HEK293 (cell line): Measurements from ENCODE around the gene PDE4B.

Experiments
- CTCF ChIA-PET: fragments of 350-600 bp; formaldehyde crosslinking; extraction: SDS; loops from one replicate; lab custom pipeline; 2021; ENCODE audit warnings: antibody characterized with exemption; lab: Yijun Ruan, JAX
- POLR2A ChIA-PET: fragments of 300-600 bp; formaldehyde crosslinking; extraction: SDS; loops from one replicate; lab custom pipeline; 2020; ENCODE audit warnings: antibody characterized with exemption, inconsistent platforms; lab: Yijun Ruan, JAX
- H3K27ac ChIP-seq: fragments of 200-500 bp; sonication (Bioruptor generic); 2 replicates; pipeline ENCODE4 v1.5.1; 2014; ENCODE audit warnings: low read depth, low read length, control low read depth, inconsistent platforms; ENCODE audit errors: extremely low read depth
- H3K36me3 ChIP-seq, 2 experiments: fragments of 200-500 bp in 1 of 2; sonication (Bioruptor generic) in 1 of 2; 1 replicate in 1 of 2; 2 replicates in 1 of 2; pipeline ENCODE4 v1.5.1; 2014 to 2017; ENCODE audit warnings: inconsistent platforms in 2 of 2, low read length in 2 of 2; ENCODE audit not compliant: control insufficient read depth in 2 of 2, insufficient read depth in 1 of 2
- H3K4me1 ChIP-seq: fragments of 200-500 bp; sonication (Bioruptor generic); 2 replicates; pipeline ENCODE4 v1.5.1; 2014; ENCODE audit warnings: mild to moderate bottlenecking, low read length, inconsistent platforms; ENCODE audit not compliant: control insufficient read depth, insufficient read depth
- H3K4me3 ChIP-seq: 2 replicates; pipeline ENCODE4 v1.5.1; 2011; ENCODE audit warnings: low read depth, mild to moderate bottlenecking, control low read depth, low read length, moderate library complexity
- H3K9me3 ChIP-seq: fragments of 200-500 bp; sonication (Bioruptor generic); 2 replicates; pipeline ENCODE4 v1.5.1; 2014; ENCODE audit warnings: low read depth, low read length, inconsistent platforms; ENCODE audit not compliant: control insufficient read depth, insufficient read depth
- ATF2 ChIP-seq: fragments of 450-650 bp; formaldehyde crosslinking; IDR thresholded peaks from 2 replicates; pipeline ENCODE4 v1.5.1; 2016; ENCODE audit warnings: missing biosample characterization, missing genetic modification characterization, low read depth
- GLI2 ChIP-seq: fragments of 450-650 bp; formaldehyde crosslinking; IDR thresholded peaks from 2 replicates; pipeline ENCODE4; 2017; ENCODE audit warnings: missing biosample characterization, missing genetic modification characterization, low read depth, borderline replicate concordance
- KLF8 ChIP-seq: fragments of 450-650 bp; formaldehyde crosslinking; IDR thresholded peaks from 2 replicates; pipeline ENCODE4 v1.5.1; 2016; ENCODE audit warnings: missing biosample characterization, missing genetic modification characterization
- MEIS1 ChIP-seq: sonication (generic); formaldehyde crosslinking; IDR thresholded peaks from 2 replicates; pipeline ENCODE4 v1.8.1; 2022; ENCODE audit warnings: missing genetic modification reagents, mild to moderate bottlenecking, borderline replicate concordance
- PATZ1 ChIP-seq: fragments of 450-650 bp; formaldehyde crosslinking; IDR thresholded peaks from 2 replicates; pipeline ENCODE4 v1.5.1; 2016; ENCODE audit warnings: missing biosample characterization, missing genetic modification characterization
- SCRT2 ChIP-seq: fragments of 450-650 bp; formaldehyde crosslinking; IDR thresholded peaks from 2 replicates; pipeline ENCODE4 v1.5.1; 2016; ENCODE audit warnings: missing biosample characterization, missing genetic modification characterization
- SETDB1 ChIP-seq: IDR thresholded peaks from one replicate; pipeline ENCODE4 v1.6.1; 2017; ENCODE audit warnings: mild to moderate bottlenecking, low read length, moderate library complexity, mixed read lengths; ENCODE audit not compliant: insufficient read length
- ZBTB49 ChIP-seq: fragments of 450-650 bp; formaldehyde crosslinking; IDR thresholded peaks from 2 replicates; pipeline ENCODE4 v1.5.1; 2016; ENCODE audit warnings: missing biosample characterization, missing genetic modification characterization, low read depth
- ZFP37 ChIP-seq: fragments of 450-650 bp; formaldehyde crosslinking; IDR thresholded peaks from 2 replicates; pipeline ENCODE4 v1.5.1; 2016; ENCODE audit warnings: missing biosample characterization, missing genetic modification characterization
- ZIC2 ChIP-seq: fragments of 450-650 bp; formaldehyde crosslinking; IDR thresholded peaks from 2 replicates; pipeline ENCODE4 v1.5.1; 2016; ENCODE audit warnings: missing biosample characterization, missing genetic modification characterization
- ZNF155 ChIP-seq: fragments of 450-650 bp; formaldehyde crosslinking; IDR thresholded peaks from 2 replicates; pipeline ENCODE4 v1.5.1; 2016; ENCODE audit warnings: missing biosample characterization, missing genetic modification characterization
- ZNF157 ChIP-seq: fragments of 450-650 bp; formaldehyde crosslinking; IDR thresholded peaks from 2 replicates; pipeline ENCODE4 v1.5.1; 2016; ENCODE audit warnings: missing biosample characterization, missing genetic modification characterization
- ZNF16 ChIP-seq: fragments of 450-650 bp; formaldehyde crosslinking; IDR thresholded peaks from 2 replicates; pipeline ENCODE4 v1.5.1; 2016; ENCODE audit warnings: low read depth, missing biosample characterization, missing genetic modification characterization
- ZNF202 ChIP-seq: fragments of 450-650 bp; formaldehyde crosslinking; IDR thresholded peaks from 2 replicates; pipeline ENCODE4 v1.5.1; 2016; ENCODE audit warnings: missing biosample characterization, missing genetic modification characterization, borderline replicate concordance
- ZNF362 ChIP-seq: fragments of 450-650 bp; formaldehyde crosslinking; IDR thresholded peaks from 2 replicates; pipeline ENCODE4 v1.5.1; 2016; ENCODE audit warnings: missing biosample characterization, missing genetic modification characterization
- ZNF37A ChIP-seq: fragments of 450-650 bp; IDR thresholded peaks from 2 replicates; pipeline ENCODE4 v1.5.1; 2018; ENCODE audit warnings: missing biosample characterization, missing genetic modification characterization
- ZNF433 ChIP-seq: fragments of 450-650 bp; formaldehyde crosslinking; IDR thresholded peaks from 2 replicates; pipeline ENCODE4 v1.5.1; 2016; ENCODE audit warnings: missing biosample characterization, missing genetic modification characterization, low read depth
- ZNF48 ChIP-seq: fragments of 450-650 bp; formaldehyde crosslinking; IDR thresholded peaks from 2 replicates; pipeline ENCODE4 v1.5.1; 2016; ENCODE audit warnings: missing biosample characterization, missing genetic modification characterization
- ZNF544 ChIP-seq: fragments of 450-650 bp; formaldehyde crosslinking; IDR thresholded peaks from 2 replicates; pipeline ENCODE4 v1.5.0; 2017; ENCODE audit warnings: missing biosample characterization, missing genetic modification characterization
- ZNF555 ChIP-seq: fragments of 450-650 bp; formaldehyde crosslinking; conservative IDR thresholded peaks from 2 replicates; pipeline ENCODE4 v1.5.1; 2017; ENCODE audit warnings: missing biosample characterization, mild to moderate bottlenecking, missing genetic modification characterization, inconsistent platforms
- ZNF623 ChIP-seq: fragments of 450-650 bp; formaldehyde crosslinking; IDR thresholded peaks from 2 replicates; pipeline ENCODE4 v1.5.1; 2016; ENCODE audit warnings: missing biosample characterization, missing genetic modification characterization
- ZNF660 ChIP-seq: fragments of 450-650 bp; IDR thresholded peaks from 2 replicates; pipeline ENCODE4 v1.5.1; 2018; ENCODE audit warnings: missing biosample characterization, mild to moderate bottlenecking, missing genetic modification characterization
- ZNF701 ChIP-seq: fragments of 450-650 bp; formaldehyde crosslinking; IDR thresholded peaks from 2 replicates; pipeline ENCODE4 v1.5.1; 2016; ENCODE audit warnings: missing biosample characterization, missing genetic modification characterization
- ZNF76 ChIP-seq: fragments of 450-650 bp; formaldehyde crosslinking; IDR thresholded peaks from 2 replicates; pipeline ENCODE4; 2016; ENCODE audit warnings: low read depth, missing biosample characterization, missing genetic modification characterization, borderline replicate concordance
- ZSCAN18 ChIP-seq: fragments of 450-650 bp; formaldehyde crosslinking; IDR thresholded peaks from 2 replicates; pipeline ENCODE4 v1.5.1; 2016; ENCODE audit warnings: missing biosample characterization, missing genetic modification characterization
- ZSCAN23 ChIP-seq: fragments of 450-650 bp; formaldehyde crosslinking; IDR thresholded peaks from 2 replicates; pipeline ENCODE4 v1.5.1; 2016; ENCODE audit warnings: missing biosample characterization, missing genetic modification characterization

The PDE4B gene

GRCh38 chr1:66112744-66113400 is 320.2 kb downstream of the PDE4B start:
- no peaks in the 10 kb centered on the region; the same call in 1 of the 2 replicates for H3K9me3 ChIP-seq
- no peaks in the 10 kb centered on the region for H3K4me1 ChIP-seq
- CTCF ChIA-PET, result interaction anchor here (0.7 to 2.0 kb wide), 3 partner anchors 116 to 129 kb away, joined by 3 to 8 read pairs (median 6); no protein-coding TSS in a partner anchor
- no peaks in the 10 kb centered on the region for H3K36me3 ChIP-seq
- H3K4me3 ChIP-seq, result no peak overlapping the region
- no peak overlapping the region for H3K27ac ChIP-seq
- POLR2A ChIA-PET, result no interaction called here
- TF ChIP-seq ZNF157 (tag by site-specific recombination), result no peak
- no peak for TF ChIP-seq ZFP37 (tag by site-specific recombination)
- no peak for TF ChIP-seq ZNF544
- no peak for TF ChIP-seq ZNF37A (tag by site-specific recombination)
- TF ChIP-seq ZNF362 (tag by site-specific recombination), result no peak
- TF ChIP-seq SCRT2 (tag by site-specific recombination), result no peak
- no peak for TF ChIP-seq KLF8 (tag by site-specific recombination)
- TF ChIP-seq ZNF76 (tag by site-specific recombination), result no peak
- no peak for TF ChIP-seq ZNF433 (tag by site-specific recombination)
- no peak for TF ChIP-seq ZNF155
- TF ChIP-seq ZSCAN18 (tag by site-specific recombination), result no peak
- TF ChIP-seq SETDB1, result no peak
- no peak for TF ChIP-seq ZBTB49 (tag by site-specific recombination)

GRCh38 chr1:66119148-66119547 is 326.5 kb downstream of the PDE4B start:
- POLR2A ChIA-PET, result no interaction called here
- Histone ChIP-seq H3K36me3 (no peaks in the 10 kb centered on the region), H3K27ac (no peak overlapping the region), H3K9me3 (no peaks in the 10 kb centered on the region), H3K4me1 (no peaks in the 10 kb centered on the region), H3K4me3 (no peak overlapping the region)
- CTCF ChIA-PET, result no interaction called here
- no peak for TF ChIP-seq ZNF660
- no peak for TF ChIP-seq ZNF623 (tag by site-specific recombination)
- no peak for TF ChIP-seq ATF2 (tag by site-specific recombination)
- no peak for TF ChIP-seq PATZ1
- TF ChIP-seq ZIC2 (tag by site-specific recombination), result no peak
- no peak for TF ChIP-seq ZNF48
- TF ChIP-seq ZNF16 (tag by site-specific recombination), result no peak
- no peak for TF ChIP-seq ZNF76 (tag by site-specific recombination)
- TF ChIP-seq ZSCAN23 (tag by site-specific recombination), result no peak
- no peak for TF ChIP-seq ZNF701 (tag by site-specific recombination)
- TF ChIP-seq ZNF362 (tag by site-specific recombination), result no peak
- no peak for TF ChIP-seq ZNF202 (tag by site-specific recombination)
- TF ChIP-seq ZNF555 (tag by site-specific recombination), result no peak
- TF ChIP-seq GLI2 (tag by site-specific recombination), result no peak
- TF ChIP-seq MEIS1 (CRISPR knock-in tag), result no peak
